K562 treated with DMSO at 1 percent for 24 hours (cell line): ENCODE results near the gene MTMR11. TPM values are rescaled to one million over a fixed set of nuclear protein-coding genes. Genes with fewer than 3 reads are reported as not detected.

Source experiments
- total RNA-seq: library from RNA; unstranded; fragments of 300-600 nt; gene quantifications from 2 replicates; pipeline ENCODE4 v1.2.3, GENCODE V29; 2022; ENCODE audit warnings: low read depth; ENCODE audit not compliant: insufficient read depth

The MTMR11 gene, protein sequence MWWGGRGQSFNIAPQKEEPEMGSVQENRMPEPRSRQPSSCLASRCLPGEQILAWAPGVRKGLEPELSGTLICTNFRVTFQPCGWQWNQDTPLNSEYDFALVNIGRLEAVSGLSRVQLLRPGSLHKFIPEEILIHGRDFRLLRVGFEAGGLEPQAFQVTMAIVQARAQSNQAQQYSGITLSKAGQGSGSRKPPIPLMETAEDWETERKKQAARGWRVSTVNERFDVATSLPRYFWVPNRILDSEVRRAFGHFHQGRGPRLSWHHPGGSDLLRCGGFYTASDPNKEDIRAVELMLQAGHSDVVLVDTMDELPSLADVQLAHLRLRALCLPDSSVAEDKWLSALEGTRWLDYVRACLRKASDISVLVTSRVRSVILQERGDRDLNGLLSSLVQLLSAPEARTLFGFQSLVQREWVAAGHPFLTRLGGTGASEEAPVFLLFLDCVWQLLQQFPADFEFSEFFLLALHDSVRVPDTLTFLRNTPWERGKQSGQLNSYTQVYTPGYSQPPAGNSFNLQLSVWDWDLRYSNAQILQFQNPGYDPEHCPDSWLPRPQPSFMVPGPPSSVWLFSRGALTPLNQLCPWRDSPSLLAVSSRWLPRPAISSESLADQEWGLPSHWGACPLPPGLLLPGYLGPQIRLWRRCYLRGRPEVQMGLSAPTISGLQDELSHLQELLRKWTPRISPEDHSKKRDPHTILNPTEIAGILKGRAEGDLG
- total RNA-seq, result 0.44 and 1.3 TPM in 2 replicates

GRCh38 chr1:149936170-149936991 lies at the start of gene MTMR11:
TSS of gene MTMR11 (minus strand) at chr1:149936879. CDS start at chr1:149936647, 232 bp downstream.

DNA sequence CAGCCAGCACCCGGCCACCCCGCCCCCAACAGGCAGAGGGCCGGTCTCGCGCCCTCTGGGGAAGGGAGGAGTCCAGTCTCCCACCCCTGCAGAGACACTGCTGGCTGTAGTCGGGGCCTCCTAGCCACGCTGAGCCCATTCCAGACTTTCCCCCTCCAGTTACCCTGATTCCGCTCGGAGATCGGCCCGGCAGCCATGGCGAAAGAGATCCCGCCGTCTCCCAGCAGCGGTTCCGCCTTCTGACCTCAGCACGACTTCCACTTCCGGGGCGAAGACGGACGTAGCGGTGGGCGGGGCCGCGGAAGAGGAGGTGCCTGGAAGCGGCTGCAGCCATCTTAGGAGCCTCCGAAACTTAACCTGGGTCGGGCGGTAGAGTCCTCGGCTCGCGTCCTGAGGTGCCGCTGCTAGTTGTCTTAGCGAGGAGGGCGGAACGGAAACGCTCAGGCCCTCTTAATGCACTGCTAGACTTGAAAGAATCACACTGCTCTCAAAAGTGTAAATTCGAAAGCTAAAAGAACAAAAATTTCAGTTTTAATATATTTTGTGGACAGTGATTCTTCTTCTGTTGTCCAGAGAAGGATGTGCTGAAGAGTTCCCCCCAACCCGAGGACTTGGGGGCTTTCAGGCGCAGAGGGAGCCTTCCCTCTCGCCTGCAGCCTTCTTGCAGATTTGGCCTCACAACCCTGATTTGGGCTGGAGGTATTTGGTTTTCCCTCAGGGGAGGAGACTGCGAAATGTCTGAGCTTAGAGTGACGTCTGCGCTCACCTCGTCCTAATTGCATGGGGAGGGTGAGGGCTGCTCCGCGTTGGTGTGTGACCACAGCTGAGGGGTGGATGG lies 8.9 kb downstream of the MTMR11 start, which contains the start of gene SF3B4:
Gene SF3B4, minus strand, starts transcription at position 241 of the 838 bp plus-strand sequence. Its CDS starts 44 bp downstream, at position 197.

GRCh38 chr1:149917571-149918144 lies 19.0 kb downstream of the MTMR11 start, which contains the start of gene SV2A:
TSS of gene SV2A (minus strand) at chr1:149917844. CDS start at chr1:149913840, 4,004 bp downstream.

GRCh38 chr1:149899460-149900284 lies 37.0 kb downstream of the MTMR11 start, which contains the start of gene BOLA1:
TSS of gene BOLA1 (plus strand) at chr1:149899568. CDS start at chr1:149900060, 492 bp downstream.

Other genes starting within 250 kb of the MTMR11 start
- 2.0 and 3.0 TPM in 2 replicates for gene FCGR1A, start 154.2 kb downstream of the MTMR11 start, total RNA-seq
- gene BOLA1, start 37.3 kb downstream of the MTMR11 start, total RNA-seq, result 2.3 and 3.3 TPM in 2 replicates
- gene SV2A, start 19.0 kb downstream of the MTMR11 start, total RNA-seq, result 0.20 and 0.22 TPM in 2 replicates
- gene SF3B4, start 9.1 kb downstream of the MTMR11 start, total RNA-seq, result 61.4 and 69.1 TPM in 2 replicates
- gene OTUD7B, start 73.8 kb upstream of the MTMR11 start, total RNA-seq, result 4.7 and 7.2 TPM in 2 replicates
- gene VPS45, start 130.9 kb upstream of the MTMR11 start, total RNA-seq, result 19.1 and 20.3 TPM in 2 replicates
- 10.1 and 15.3 TPM in 2 replicates for gene PLEKHO1, start 213.0 kb upstream of the MTMR11 start, total RNA-seq